ENCODE results near the gene RCN2.
"Not testable (repeated sequence)": the region's sequence is repeated elsewhere in the genome, so short reads cannot be mapped to it uniquely, and the experiment has no call there.

GRCh38 chr15:76899931-76900310, 31.6 kb upstream of the RCN2 start:
- TF ChIP-seq POLR2A, CTCF (IDR thresholded peaks at IDR 0.05): not testable (repeated sequence)

Measured in testis (tissue), 2 donors.